HG02759 (cell line): ENCODE results near the gene TRIM71.
A peak's percentile ranks its signal among the peaks of the same experiment; 100 is the strongest.

Experiments
- ATAC-seq: cut with Tn5 transposase; IDR thresholded peaks from one replicate; pipeline ENCODE4 v1.9.1; 2021; ENCODE audit warnings: mild to moderate bottlenecking, moderate library complexity; ENCODE audit not compliant: unreplicated experiment

Gene TRIM71

DNA sequence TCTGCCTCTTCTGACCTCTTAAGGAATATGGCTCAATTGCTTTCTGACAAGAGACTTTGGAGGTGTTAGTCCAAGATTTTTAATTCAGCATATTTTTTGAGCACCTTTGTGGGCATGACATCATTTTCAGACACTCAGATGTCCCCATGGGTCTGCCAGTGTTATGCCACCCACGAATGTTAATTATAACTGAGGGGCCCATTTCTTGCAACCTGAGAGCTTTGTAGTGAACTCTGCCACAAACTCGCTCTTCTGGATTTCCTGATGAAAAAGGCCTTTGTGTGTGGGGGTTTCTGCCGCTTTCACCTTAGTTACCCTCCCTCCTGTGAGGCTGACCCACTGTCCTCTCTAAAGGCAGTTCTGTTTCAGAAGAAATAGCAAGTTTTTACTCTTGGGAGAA lies 69.1 kb downstream of the TRIM71 start:
- ATAC-seq, result no peak

DNA sequence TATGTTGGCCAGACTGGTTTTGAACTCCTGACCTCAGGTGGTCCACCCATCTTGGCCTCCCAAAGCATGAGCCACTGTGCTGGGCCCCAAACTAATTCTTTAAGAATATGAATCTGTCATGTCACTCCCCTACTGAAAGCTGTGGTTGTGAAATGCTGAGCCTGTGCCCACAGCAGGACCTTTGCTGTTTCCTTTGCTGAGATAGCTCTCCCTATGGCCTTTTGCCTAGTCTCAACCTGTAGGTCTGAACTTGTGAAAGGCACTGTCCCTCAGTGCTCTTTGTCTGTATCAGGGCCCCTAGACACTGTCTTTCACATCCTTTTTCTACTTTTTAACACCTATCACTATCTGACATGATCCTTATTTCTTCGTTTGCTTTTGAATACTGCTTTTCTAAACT lies 70.9 kb downstream of the TRIM71 start:
- ATAC-seq, result peak; percentile 87

DNA sequence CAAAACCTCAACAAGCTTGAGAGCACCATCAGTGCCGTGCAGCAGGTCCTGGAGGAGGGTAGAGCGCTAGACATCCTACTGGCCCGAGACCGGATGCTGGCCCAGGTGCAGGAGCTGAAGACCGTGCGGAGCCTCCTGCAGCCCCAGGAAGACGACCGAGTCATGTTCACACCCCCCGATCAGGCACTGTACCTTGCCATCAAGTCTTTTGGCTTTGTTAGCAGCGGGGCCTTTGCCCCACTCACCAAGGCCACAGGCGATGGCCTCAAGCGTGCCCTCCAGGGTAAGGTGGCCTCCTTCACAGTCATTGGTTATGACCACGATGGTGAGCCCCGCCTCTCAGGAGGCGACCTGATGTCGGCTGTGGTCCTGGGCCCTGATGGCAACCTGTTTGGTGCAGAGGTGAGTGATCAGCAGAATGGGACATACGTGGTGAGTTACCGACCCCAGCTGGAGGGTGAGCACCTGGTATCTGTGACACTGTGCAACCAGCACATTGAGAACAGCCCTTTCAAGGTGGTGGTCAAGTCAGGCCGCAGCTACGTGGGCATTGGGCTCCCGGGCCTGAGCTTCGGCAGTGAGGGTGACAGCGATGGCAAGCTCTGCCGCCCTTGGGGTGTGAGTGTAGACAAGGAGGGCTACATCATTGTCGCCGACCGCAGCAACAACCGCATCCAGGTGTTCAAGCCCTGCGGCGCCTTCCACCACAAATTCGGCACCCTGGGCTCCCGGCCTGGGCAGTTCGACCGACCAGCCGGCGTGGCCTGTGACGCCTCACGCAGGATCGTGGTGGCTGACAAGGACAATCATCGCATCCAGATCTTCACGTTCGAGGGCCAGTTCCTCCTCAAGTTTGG lies 72.9 kb downstream of the TRIM71 start:
- no peak for ATAC-seq

DNA sequence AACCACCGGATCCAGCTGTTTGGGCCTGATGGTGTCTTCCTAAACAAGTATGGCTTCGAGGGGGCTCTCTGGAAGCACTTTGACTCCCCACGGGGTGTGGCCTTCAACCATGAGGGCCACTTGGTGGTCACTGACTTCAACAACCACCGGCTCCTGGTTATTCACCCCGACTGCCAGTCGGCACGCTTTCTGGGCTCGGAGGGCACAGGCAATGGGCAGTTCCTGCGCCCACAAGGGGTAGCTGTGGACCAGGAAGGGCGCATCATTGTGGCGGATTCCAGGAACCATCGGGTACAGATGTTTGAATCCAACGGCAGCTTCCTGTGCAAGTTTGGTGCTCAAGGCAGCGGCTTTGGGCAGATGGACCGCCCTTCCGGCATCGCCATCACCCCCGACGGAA lies 73.6 kb downstream of the TRIM71 start:
- ATAC-seq, result no peak

DNA sequence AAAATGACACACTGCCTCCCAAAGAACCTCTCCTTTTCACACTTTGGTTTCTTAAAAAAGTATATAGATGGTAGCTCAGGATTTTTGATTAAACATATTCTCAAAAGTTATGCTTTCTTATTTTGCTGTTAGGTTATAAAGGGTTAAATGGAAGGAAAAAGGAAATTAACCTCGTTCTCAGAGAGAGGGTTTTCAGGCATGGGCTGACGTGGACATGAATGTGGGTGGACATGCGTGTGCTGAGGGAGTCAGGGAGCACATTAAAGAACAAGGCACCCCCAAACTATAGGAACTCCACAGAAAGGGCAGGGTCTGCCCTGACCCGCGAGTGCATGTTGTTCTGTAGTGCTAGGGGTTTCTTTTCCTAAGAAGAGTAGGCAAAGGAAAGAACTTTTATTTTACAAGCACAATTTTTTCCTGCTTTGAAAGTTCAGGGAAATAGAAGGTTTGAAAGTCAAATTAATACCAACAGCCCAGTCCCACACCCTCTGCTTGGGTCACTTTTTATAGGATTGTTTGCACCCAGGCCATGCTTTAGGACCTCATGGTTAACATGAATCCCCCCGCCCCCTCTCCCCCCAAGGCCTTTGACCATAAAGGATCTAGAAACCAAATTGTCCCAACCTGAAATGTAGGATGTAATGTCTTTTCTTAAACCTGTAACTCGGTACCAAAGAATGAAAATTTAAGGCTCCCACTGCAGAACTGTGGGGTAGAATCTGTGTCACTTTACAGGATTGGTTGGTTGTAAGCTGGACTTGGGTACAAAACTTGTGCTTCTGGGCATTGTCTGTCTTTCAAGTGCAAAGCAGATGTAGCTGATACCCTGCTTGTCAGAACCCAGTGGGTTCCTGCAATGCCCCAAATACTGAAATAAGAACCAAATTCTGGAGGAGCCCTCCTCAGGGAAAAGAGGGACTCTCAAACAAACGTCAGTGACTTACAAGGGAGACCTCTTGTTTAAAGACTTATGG lies 75.1 kb downstream of the TRIM71 start:
- ATAC-seq, result no peak

DNA sequence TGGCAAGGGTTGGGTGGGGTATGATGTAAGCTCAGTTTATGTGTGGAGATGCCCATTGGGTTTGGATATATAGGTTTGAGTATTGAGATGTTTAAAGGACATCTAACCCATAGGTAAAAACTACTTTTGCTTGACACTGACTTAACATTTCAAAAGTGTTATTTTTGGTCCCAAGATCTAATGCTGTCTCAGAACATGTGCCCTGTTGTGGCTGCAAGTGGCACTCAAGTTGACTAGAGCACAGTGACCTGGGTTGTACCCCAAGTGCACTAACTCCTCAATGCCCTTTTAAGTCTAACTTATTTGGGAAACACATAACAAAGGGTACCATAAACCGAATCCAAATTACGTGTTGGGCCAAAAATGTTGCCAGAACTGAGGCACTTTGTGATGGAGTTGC lies 77.2 kb downstream of the TRIM71 start:
- ATAC-seq, result no peak

DNA sequence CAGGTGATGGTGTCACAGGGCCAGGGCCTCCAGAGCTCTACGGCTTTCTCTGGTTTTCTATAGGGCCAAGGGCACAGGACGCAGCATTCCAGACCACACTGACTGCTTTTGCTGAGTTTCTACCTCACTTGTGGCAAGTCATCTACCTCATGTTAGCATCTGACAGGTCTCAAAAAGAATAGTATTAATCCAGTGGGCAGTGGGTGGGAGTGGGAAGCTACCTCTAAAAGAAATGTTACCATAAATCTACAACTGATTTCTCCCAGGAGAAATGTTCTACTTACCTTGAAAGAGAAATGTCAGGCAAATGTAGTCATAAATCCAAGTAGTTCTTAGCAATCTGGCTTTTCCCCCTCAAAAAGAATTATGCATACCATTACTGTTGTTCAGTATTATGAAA lies 77.9 kb downstream of the TRIM71 start:
- ATAC-seq, result no peak

DNA sequence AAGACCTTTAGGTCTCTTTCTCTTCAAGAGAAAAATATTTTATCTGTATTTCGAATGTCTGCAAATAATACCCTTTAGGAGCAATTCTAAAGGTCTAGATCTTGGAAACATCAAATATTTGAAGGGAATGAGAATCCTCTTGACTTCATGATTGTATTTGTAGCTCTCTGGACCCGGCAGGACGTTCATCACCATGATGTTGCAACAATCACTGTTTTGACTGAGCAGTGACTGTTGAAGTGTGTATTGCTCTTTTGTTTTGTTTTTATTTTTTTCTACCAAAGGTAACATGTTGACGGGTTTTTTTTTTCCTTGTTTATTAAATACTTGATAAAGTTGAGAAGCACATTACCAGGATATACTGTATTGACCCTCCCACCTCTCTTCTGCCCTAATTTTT lies 78.3 kb downstream of the TRIM71 start:
- ATAC-seq, result no peak

DNA sequence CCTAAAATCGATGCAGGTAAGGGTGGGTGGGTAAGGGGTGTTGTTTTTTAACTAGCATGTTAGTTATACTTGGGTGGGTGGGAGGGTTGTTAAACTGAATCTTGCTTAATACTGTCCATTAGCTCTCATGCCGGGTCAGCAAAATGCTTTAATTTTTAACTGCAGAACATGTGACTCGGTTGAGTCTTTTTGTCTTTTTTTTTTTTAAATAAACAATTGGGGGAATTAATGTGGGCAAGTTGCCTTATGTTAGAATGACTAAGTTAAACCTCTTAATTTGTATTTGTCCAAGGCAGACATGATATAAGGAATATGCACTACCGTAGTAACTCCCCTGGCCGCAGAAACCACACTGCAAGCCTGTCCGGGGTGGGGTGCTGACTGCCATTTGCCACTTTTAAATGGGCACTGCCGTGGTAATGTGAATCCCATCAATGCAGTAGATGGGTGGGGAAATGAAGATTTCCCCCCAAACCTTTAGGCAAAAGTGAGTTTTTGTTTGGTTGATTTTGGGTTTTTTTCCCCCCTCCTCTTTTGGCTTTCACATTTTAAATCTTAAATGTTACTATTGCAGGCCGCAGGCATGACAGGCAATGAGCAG lies 79.3 kb downstream of the TRIM71 start:
- ATAC-seq, result no peak

DNA sequence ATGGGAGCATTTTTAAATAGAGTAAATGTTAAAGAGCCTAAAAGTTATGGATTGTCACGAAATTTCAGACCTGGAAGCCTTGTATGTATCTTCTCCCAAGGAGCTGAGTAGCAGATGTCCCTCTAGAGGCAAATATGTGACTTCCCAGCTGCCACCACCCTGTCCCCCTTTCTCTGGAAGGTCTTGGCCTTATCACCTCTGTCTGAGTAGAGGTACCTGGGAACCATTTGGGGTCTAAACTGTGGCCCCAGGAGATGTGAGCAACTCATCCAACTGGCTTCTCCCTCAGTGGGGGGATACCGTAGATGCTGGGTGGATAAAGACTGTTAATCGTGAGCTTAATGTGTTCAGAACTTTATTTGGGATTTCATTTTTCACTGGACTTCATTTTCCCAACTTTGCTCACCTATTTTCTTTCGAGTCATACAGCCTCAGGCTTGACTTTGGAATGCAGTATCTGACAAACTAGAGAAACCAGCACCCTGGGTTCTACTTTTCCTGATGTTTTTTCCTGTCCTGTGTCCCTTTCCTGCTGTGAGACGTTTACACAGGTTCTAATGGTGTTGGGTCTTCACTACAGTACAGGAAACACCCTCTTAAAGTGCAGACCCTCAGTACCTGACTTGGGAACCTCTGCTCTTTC lies 80.3 kb downstream of the TRIM71 start:
- no peak for ATAC-seq

DNA sequence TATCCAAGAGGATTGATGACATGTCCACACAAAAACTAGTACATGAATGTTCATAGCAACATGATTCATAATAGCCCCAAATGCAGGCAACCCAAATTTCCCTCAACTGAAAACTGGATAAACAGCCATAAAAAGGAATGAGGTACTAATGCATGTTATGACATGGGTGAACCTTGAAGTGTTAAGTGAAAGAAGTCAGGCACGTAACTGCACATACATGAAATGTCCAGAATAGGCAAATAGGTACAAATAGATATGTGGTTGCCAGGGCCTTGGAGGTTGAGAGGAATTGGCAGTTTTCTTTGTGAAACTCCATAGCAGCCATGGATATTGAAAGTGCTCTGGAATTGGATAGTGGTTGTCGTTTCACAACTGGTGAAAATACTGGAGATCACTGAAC lies 81.5 kb downstream of the TRIM71 start:
- no peak for ATAC-seq

DNA sequence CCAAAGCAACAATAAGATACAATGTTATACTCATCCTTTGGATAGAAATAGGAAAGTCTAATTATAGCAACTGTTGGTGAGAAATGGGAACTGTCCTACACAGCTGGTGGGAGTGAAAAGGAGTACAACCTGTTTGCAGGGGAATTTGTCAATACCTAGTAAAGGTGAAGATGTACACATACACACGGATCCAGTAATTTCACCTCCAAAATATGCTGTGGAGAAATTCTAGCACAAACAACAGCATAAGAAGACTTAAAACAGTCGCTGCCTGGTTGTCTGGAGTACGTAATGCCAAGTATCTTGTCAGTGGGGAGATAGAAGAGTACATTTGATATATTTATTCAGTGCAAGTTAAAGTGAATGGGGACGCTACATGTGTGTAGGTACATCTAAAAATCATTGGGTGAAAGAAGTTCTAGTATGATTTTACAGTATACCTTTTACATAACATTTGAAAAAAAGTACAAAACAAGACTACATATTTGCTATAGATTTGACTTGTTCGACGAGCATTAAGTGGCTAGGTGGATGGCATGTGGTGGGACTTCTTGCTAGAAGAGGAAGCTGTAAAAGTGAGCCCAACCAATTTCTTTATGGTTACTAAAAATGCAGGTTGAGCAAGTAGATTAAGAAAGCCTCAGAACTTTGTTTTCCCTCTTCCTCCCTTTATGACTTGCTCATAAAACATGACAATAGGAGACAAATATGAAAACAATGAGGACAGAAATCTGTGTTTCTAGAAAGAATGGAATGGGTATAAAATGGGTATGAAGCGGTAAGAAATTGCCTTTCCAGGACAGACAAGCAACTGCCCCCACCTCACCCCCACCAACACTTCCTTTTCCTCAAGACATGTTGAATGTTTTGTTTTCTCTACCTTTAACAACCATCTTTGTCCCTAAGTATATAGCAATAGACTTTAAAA lies 83.5 kb downstream of the TRIM71 start:
- no peak for ATAC-seq

DNA sequence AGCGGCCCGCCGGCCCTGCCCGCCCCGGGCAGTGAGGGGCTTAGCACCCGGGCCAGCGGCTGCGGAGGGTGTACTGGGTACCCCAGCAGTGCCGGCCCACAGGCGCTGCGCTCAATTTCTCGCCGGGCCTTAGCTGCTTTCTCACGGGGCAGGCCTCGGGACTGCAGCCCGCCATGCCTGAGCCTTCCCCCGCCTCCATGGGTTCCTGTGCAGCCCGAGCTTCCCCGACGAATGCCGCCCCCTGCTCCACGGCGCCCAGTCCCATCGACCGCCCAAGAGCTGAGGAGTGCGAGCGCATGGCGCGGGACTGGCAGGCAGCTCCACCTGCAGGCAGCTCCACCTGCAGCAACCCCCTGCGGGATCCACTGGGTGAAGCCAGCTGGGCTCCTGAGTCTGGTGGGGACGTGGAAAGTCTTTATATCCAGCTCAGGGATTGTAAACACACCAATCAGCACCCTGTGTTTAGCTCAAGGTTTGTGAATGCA lies 85.1 kb downstream of the TRIM71 start:
- ATAC-seq, result peak; percentile 78

DNA sequence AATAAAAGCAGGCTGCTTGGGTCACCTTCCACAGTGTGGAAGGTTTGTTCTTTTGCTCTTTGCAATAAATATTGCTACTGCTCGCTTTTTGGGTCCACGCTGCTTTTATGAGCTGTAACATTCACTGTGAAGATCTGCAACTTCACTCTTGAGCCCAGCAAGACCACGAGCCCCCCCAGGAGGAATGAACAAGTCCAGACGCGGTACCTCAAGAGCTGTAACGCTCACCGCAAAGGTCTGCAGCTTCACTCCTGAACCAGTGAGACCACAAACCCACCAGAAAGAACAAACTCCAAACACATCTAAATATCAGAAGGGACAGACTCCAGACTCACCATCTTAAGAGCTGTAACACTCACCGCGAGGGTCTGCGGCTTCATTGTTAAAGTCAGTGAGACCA lies 86.2 kb downstream of the TRIM71 start:
- ATAC-seq, result no peak

DNA sequence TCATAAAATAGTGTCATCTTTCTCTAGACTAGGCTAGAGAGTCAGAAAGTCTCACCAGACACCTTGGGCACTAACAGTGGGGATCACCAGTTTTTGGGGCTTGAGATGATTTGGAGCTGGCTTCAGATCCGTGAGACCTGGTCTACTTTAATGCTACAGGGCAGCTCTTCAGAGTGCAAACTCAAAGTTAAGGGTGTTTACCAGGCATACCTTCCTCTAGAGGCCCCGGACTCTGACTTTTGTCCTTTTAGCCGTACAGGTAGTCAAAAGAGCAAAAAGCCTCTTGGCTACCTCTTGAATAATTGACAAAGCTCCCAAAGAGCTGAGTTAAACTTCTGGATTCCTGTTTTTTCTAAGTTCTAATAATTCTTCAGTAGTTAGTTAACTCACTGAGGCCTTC lies 92.2 kb downstream of the TRIM71 start:
- no peak for ATAC-seq

DNA sequence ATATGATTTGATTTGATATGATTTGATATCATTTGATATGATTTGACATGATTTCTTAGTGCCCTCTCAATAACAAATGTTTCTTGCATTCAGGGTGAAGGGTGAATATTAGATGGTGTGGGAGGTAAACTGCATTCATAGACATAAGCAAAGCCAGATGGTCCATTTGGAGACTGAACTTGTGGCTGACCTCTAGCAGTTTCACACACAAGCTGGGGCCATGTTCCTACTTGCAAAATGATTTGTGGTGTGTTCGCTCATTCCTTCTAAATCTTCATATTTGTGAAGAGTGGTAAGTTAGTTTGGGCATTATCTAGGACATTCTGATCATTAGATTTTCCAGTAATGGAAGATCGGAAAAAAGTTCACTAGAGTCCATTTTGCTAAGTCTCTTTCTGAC lies 93.2 kb downstream of the TRIM71 start:
- no peak for ATAC-seq

DNA sequence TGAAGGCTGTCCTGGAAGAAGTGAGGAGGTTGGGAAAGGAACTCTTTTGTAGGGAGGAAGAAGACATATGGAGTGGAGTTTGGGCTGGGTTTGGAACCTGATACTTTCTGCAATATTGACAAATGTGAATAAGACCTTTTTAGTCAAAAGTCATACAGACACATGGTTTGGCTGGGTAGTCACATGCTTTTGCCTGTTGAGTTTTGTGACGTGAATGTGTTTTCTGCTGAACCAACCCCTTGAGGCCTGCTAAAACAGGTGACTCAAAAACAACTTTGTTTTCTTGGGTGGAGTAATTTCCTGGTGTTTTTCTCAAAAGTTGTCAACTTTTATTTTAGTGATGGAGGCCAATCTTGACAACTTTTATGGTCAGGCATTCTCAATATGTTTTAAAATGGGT lies 94.2 kb downstream of the TRIM71 start:
- no peak for ATAC-seq

DNA sequence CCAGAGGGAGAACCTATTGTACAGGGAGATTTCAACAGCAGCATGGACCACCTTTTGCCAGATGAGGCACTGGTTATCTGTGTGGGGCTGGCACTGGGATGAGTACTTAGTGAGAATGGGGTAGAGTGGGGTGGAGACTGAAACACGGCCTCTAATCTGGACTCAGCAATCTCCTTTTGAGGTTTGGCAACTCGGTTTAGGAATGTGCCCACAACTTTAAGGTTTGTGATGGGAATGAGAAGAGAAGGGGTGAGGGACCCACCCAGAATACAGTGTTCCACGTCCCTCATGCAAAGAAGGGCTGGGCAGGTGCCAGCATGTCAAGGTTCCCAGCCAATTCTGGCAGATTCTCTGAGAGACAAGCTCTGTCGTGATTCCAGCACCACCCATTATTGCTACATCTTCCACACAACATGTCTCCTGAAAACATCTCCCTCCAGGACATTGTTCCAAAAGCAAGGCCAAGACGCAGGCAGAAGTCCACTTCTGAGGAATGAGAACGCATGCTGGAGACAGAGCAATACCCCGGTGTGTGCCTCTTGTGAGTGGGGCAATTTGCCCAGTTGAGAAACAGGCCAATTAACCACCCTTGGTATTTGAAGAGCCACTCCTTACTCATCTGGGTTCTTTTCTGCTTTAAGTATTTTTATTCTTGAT lies 96.1 kb downstream of the TRIM71 start:
- ATAC-seq, result no peak

DNA sequence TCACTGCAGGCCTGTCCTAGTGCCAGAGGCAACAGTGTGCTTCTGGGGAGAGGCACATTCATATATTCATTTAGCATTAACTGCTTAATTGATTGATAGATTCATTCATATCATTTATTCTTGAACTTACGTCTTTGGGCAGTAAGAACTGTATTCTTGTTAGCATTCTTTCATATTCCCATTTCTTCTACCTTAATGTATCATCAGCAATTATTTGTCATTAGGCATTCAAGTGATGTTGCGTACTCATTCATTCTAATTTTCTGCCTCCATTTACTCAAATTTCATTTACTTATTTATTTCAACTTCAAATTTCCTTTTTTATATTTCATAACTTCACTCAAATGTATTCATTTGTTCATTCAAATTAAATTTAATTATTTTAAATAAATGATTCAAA lies 102.1 kb downstream of the TRIM71 start:
- ATAC-seq, result no peak
